Naive thymus-derived CD4-positive, alpha-beta T cell (primary cell): ENCODE data around the gene BRMS1. TPM values are rescaled to one million over a fixed set of nuclear protein-coding genes. Genes with fewer than 3 reads are reported as not detected.

Source experiments
- ATAC-seq: fragments of 150-1000 bp; cut with Tn5 transposase; 2 replicates; pipeline ENCODE4 v1.10.0; 2021; ENCODE audit warnings: mild to moderate bottlenecking, moderate library complexity
- CTCF ChIA-PET: fragments of 350-600 bp; sonication (Branson Sonifier 250); formaldehyde crosslinking; loops from one replicate; lab custom pipeline; 2021; ENCODE audit warnings: antibody characterized with exemption; lab: Charles Lee
- POLR2A ChIA-PET: fragments of 350-600 bp; sonication (Branson Sonifier 250); formaldehyde crosslinking; loops from one replicate; lab custom pipeline; 2021; ENCODE audit warnings: antibody characterized with exemption, inconsistent platforms; lab: Charles Lee
- DNase-seq, 9 donors: peaks; one replicate each; pipeline versions ENCODE4 v3.0.0 to v3.0.0-alpha.2; 2020 to 2022; ENCODE audit warnings: mixed read lengths in 1 of 9
- H3K27ac ChIP-seq: one replicate; pipeline ENCODE4 v1.7.0; 2013; ENCODE audit warnings: mild to moderate bottlenecking, low read depth, low read length, moderate library complexity
- H3K27me3 ChIP-seq, 2 donors: one replicate each; pipeline ENCODE4 v1.7.0; 2013; ENCODE audit warnings: low read length in 2 of 2, mild to moderate bottlenecking in 2 of 2, moderate library complexity in 2 of 2; ENCODE audit not compliant: control insufficient read depth in 2 of 2, insufficient read depth in 2 of 2
- H3K36me3 ChIP-seq, 3 experiments: 1 replicate in 2 of 3; 2 replicates in 1 of 3; pipeline ENCODE4 v1.7.0; 2013; ENCODE audit warnings: low read length in 3 of 3, mild to moderate bottlenecking in 3 of 3, moderate library complexity in 1 of 3; ENCODE audit not compliant: insufficient read depth in 3 of 3, control insufficient read depth in 2 of 3
- H3K4me1 ChIP-seq, 2 donors: one replicate each; pipeline ENCODE4 v1.7.0; 2013; ENCODE audit warnings: low read length in 2 of 2, mild to moderate bottlenecking in 2 of 2, moderate library complexity in 1 of 2; ENCODE audit not compliant: control insufficient read depth in 2 of 2, insufficient read depth in 2 of 2
- H3K4me3 ChIP-seq: 2 replicates; pipeline ENCODE4 v1.7.0; 2013; ENCODE audit warnings: mild to moderate bottlenecking, low read length
- H3K9me3 ChIP-seq, 3 experiments: 1 replicate in 2 of 3; 2 replicates in 1 of 3; pipeline ENCODE4 v1.7.0; 2013; ENCODE audit warnings: low read length in 3 of 3; ENCODE audit not compliant: control insufficient read depth in 2 of 3
- H3K27ac Mint-ChIP-seq, 9 donors: one replicate each; pipeline ENCODE4 v1.8.0; 2020 to 2022; ENCODE audit warnings: mixed read lengths in 9 of 9, mild to moderate bottlenecking in 8 of 9, moderate library complexity in 5 of 9, inconsistent platforms in 2 of 9
- H3K27me3 Mint-ChIP-seq, 5 donors: one replicate each; pipeline ENCODE4 v1.8.0; 2021 to 2022; ENCODE audit warnings: mixed read lengths in 5 of 5, mild to moderate bottlenecking in 1 of 5
- H3K36me3 Mint-ChIP-seq, 5 donors: one replicate each; pipeline ENCODE4 v1.8.0; 2020 to 2022; ENCODE audit warnings: mixed read lengths in 5 of 5, mild to moderate bottlenecking in 3 of 5, inconsistent platforms in 1 of 5
- H3K4me1 Mint-ChIP-seq, 7 donors: one replicate each; pipeline ENCODE4 v1.8.0; 2020 to 2022; ENCODE audit warnings: mixed read lengths in 7 of 7, mild to moderate bottlenecking in 3 of 7, inconsistent platforms in 1 of 7
- H3K4me3 Mint-ChIP-seq, 10 donors: one replicate each; pipeline ENCODE4 v1.8.0; 2020 to 2022; ENCODE audit warnings: mild to moderate bottlenecking in 10 of 10, mixed read lengths in 10 of 10, moderate library complexity in 6 of 10, inconsistent platforms in 2 of 10
- H3K9me3 Mint-ChIP-seq, 11 donors: one replicate each; pipeline ENCODE4 v1.8.0; 2020 to 2022; ENCODE audit warnings: mixed read lengths in 11 of 11, mild to moderate bottlenecking in 4 of 11, inconsistent platforms in 1 of 11, moderate library complexity in 1 of 11
- intact Hi-C, 2 donors: fragments of 100-400 bp; cut with micrococcal nuclease; formaldehyde crosslinking; loops; one replicate each; pipeline ENCODE4 v1.15.1; 2023
- polyA plus RNA-seq, 2 donors: library from polyadenylated mRNA; unstranded; fragments of 300-500 nt; fragmentation: Illumina TruSeq; gene quantifications; one replicate each; pipeline ENCODE4 v1.2.3, GENCODE V29; 2021
- total RNA-seq, 6 experiments: library from RNA in 5 of 6; stranded (reverse) in 5 of 6; gene quantifications; 1 replicate in 5 of 6; 2 replicates in 1 of 6; pipeline ENCODE4 v1.2.3 and lab custom pipeline; 2021 to 2026

BRMS1 gene
- total and polyA plus RNA-seq, 7 experiments from 2014 or later = 35.9 to 73.5 (median 49.4) TPM

- Mint-ChIP-seq H3K27ac (peak overlapping the region; percentile 66 to 100 (median 98)), H3K9me3 (peaks cover 0 to 2% (median 0%) of the 10 kb centered on the region in 11 donors), H3K36me3 (peaks cover 0 to 7% (median 0%) of the 10 kb centered on the region in 5 donors), H3K4me1 (peaks cover 31 to 61% (median 49%) of the 10 kb centered on the region in 7 donors), H3K4me3 (peak overlapping the region in 9 of 10 donors; percentile 63 to 97 (median 92)), H3K27me3 (peaks cover 0 to 9% (median 0%) of the 10 kb centered on the region in 5 donors)
- Histone ChIP-seq H3K27ac (peak overlapping the region; percentile 99), H3K27me3 (no peaks in the 10 kb centered on the region), H3K4me1 (peaks cover 33 to 59% of the 10 kb centered on the region in 2 donors), H3K4me3 (no peak overlapping the region), H3K9me3 (no peaks in the 10 kb centered on the region), H3K36me3 (no peaks in the 10 kb centered on the region)
- no peak for ATAC-seq
- ChIA-PET POLR2A (interaction anchor here (0.7 to 3.9 kb wide), 6 partner anchors 11 to 312 kb away, joined by 3 to 89 read pairs (median 4); partner anchors contain the start of genes B4GAT1, BANF1 and EIF1AD), CTCF (no interaction called here)
- DNase-seq = no peak
- intact Hi-C loops = loop anchor here in 1 of 2 donors (5.0 kb wide), 1 partner anchor 1192 kb away; the partner anchor contains the start of genes CDK2AP2 and PITPNM1
These were observed 30.1 kb downstream of the BRMS1 start for GRCh38 chr11:66314561-66315497.

DNA sequence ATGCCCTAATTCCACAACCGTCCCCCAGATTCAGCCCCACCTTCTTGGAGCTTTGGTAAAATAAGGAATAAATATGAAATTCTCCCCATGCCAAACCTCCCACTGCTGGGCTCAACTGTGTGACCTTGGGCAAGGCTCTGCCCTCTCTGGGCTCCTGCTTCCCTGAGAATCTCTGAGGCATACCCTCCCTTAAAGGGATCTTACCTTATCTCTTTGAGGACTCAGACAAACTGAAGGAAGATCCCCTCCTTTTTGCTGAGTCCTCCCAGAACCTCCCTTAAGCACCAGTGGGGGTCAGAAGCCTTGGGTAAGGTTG is 30.8 kb downstream of the BRMS1 start:
- Histone ChIP-seq H3K27me3 (no peaks in the 10 kb centered on the region), H3K4me3 (no peak overlapping the region), H3K9me3 (no peaks in the 10 kb centered on the region), H3K27ac (peak overlapping the region; percentile 99), H3K4me1 (peaks cover 31 to 54% of the 10 kb centered on the region in 2 donors), H3K36me3 (no peaks in the 10 kb centered on the region)
- ChIA-PET POLR2A (interaction anchor here (3.8 to 3.9 kb wide), 2 partner anchors 11 to 21 kb away, joined by 28 to 89 read pairs; partner anchors contain the start of gene RIN1), CTCF (no interaction called here)
- Mint-ChIP-seq H3K27ac (peak overlapping the region; percentile 66 to 100 (median 98)), H3K27me3 (peaks cover 0 to 6% (median 0%) of the 10 kb centered on the region in 5 donors), H3K36me3 (peaks cover 0 to 5% (median 0%) of the 10 kb centered on the region in 5 donors), H3K4me1 (peaks cover 30 to 54% (median 44%) of the 10 kb centered on the region in 7 donors), H3K4me3 (peak overlapping the region; percentile 63 to 97 (median 92)), H3K9me3 (peaks cover 0 to 2% (median 0%) of the 10 kb centered on the region in 11 donors)
- no peak for DNase-seq
- intact Hi-C loops = no loop called here
- no peak for ATAC-seq

DNA sequence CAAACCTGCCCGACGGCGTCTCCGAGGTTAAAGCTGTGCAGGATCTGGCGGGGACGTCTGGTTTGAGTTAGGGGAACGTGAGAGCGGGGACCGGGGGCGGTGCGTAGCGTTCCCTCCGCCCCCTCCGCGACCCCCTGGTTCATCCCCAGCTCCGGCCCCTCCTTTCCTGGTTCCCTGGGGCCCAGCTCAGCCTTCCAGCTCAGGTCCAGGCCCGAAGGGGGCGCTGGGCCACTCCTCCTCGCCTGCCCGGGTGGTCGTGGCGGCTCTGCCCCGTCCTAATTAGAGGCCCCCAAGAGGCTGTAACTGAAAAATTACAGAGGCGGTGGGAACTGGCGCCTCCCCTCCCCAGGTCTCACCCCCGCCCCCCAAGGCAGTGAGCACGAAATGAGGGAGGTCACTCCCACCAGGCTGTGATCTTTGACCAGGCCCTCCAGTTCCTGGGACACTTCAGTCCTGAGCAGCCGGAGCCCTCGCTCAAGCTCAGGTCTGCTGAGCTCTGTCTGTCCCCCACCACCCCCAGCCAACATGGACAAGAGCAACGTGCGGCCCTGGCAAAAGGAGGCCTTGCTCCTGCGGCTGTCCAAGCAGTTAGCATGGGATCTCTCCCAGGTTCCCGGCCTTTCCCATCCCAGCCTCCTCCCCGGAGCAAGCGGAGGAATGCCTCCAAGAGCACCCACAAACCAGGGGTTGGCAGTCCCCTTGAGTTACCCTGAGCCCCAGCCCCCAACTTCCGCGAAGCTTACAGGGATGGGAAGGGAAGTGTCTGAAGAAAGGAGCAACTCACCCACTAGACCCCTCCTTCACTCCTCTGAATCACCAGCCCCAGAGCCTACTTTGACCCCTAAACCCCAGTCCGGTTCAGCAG is 31.4 kb downstream of the BRMS1 start:
- peaks cover 0 to under 1% (median 0%) of the 10 kb centered on the region in 5 donors for H3K36me3 Mint-ChIP-seq
- H3K9me3 ChIP-seq = no peaks in the 10 kb centered on the region
- peak overlapping the region; percentile 75 for H3K4me3 ChIP-seq
- peak overlapping the region; percentile 93 to 100 (median 98) for H3K27ac Mint-ChIP-seq
- no peaks in the 10 kb centered on the region for H3K36me3 ChIP-seq
- peak overlapping the region; percentile 99 for H3K27ac ChIP-seq
- peaks cover 25 to 48% of the 10 kb centered on the region in 2 donors for H3K4me1 ChIP-seq
- ChIA-PET CTCF (interaction anchor here (1.0 to 4.6 kb wide), 9 partner anchors 9 to 76 kb away, joined by 3 to 58 read pairs (median 31); partner anchors contain the start of genes BRMS1 and SLC29A2), POLR2A (interaction anchor here (1.0 to 4.0 kb wide), 17 partner anchors 8 to 890 kb away, joined by 3 to 89 read pairs (median 11); partner anchors contain the start of genes B4GAT1, BRMS1, RBM14 and RBM4B)
- peaks cover 0 to 1% (median 0%) of the 10 kb centered on the region in 11 donors for H3K9me3 Mint-ChIP-seq
- intact Hi-C loops = no loop called here
- peak overlapping the region; percentile 63 to 97 (median 94) for H3K4me3 Mint-ChIP-seq
- ATAC-seq (no peak), DNase-seq (no peak)
- H3K4me1 Mint-ChIP-seq = peaks cover 24 to 48% (median 38%) of the 10 kb centered on the region in 7 donors
- peaks cover 0 to under 1% (median 0%) of the 10 kb centered on the region in 5 donors for H3K27me3 Mint-ChIP-seq
- no peaks in the 10 kb centered on the region for H3K27me3 ChIP-seq

DNA sequence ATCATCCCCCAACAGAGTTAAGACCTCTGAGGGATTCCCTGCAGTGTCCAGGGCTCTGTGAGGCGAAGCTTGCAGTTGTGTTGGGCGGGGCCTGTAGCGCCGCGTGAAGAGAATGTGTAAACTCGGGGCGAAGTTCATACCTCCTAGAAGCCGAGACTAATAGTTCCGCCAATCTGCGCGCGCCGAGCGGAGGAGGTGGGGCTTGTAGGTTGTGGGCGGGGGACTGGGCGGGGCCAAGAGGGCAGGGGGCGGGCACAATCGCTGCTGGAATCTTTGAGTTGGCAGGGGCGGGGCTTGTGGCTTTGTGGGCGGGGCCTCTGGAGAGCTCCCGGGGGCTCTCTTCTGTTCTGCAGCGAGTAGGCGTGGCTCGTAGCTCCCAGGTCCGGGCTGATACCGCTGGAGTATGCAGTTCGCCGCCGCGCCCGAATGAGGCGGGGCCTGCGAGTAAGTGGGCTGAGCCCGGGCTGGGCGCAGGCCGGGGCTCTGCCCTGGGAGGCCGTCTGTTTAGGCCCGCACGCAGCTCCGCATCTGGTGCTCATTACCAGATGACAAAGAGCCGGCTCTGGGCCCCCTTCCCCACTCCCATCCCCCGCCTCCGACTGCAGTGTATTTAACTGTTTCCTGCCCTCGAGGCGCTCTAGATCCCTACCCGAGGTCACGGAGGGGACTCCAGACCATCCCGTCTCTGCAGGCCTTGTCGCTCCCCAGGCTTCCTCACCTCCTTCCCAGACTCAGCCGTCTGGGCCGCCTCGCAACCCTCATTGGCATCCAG is 32.2 kb downstream of the BRMS1 start:
- Histone ChIP-seq H3K36me3 (no peaks in the 10 kb centered on the region), H3K9me3 (no peaks in the 10 kb centered on the region), H3K27me3 (no peaks in the 10 kb centered on the region), H3K27ac (peak overlapping the region; percentile 99), H3K4me3 (peak overlapping the region; percentile 92), H3K4me1 (peaks cover 17 to 40% of the 10 kb centered on the region in 2 donors)
- Mint-ChIP-seq H3K27ac (peak overlapping the region; percentile 93 to 100 (median 98)), H3K27me3 (no peaks in the 10 kb centered on the region), H3K36me3 (no peaks in the 10 kb centered on the region), H3K9me3 (peaks cover 0 to 1% (median 0%) of the 10 kb centered on the region in 11 donors), H3K4me3 (peak overlapping the region; percentile 63 to 97 (median 94)), H3K4me1 (peaks cover 17 to 40% (median 31%) of the 10 kb centered on the region in 7 donors)
- intact Hi-C loops = loop anchor here (1.0 kb wide), 14 partner anchors 16 to 453 kb away; partner anchors contain the start of genes BRMS1 (in 2 of the 2), PELI3 (in 2 of the 2), RAB1B (in 2 of the 2) and SLC29A2 (in 2 of the 2)
- ATAC-seq = peak; percentile 80
- CTCF ChIA-PET = interaction anchor here (1.0 to 4.6 kb wide), 16 partner anchors 9 to 268 kb away, joined by 3 to 58 read pairs (median 12); partner anchors contain the start of genes BRMS1, MRPL11, RIN1 and SLC29A2
- peak; percentile 97 to 100 (median 98) for DNase-seq
- POLR2A ChIA-PET = interaction anchor here (0.6 to 4.0 kb wide), 26 partner anchors 9 to 1568 kb away, joined by 3 to 89 read pairs (median 4); partner anchors contain the start of genes B4GAT1, BRMS1, MRPL11 and RAB1B

DNA sequence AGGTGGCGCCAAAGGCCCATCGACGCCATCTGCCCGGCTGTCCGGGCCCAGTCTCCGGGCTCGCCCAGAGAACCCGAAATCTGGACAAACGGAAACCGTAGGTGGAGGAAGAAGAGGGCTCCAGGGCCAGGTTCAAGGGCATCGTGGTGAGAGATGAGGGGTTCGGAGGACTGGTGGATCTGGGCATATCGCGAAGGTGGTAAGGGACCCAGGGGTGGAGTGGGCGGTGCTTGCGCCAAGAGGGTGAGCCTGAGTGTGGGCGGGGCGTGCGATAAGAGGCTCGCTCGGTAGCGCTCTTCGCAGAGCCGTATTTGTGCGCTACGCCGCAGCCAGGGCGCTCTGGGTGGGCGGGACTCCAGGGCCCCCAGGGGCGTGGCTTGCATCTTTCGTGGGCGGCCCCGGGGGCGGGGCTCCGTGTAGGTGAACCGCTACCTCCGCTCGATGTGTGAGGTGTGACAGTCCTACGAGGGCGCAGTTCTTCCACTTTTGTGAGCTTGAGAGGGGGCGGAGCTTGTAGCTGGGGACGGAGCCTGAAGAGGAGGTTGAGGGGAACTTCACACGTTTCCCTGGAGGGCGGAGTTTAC is 32.8 kb downstream of the BRMS1 start:
- CTCF ChIA-PET = interaction anchor here (0.7 to 4.6 kb wide), 25 partner anchors 8 to 267 kb away, joined by 3 to 58 read pairs (median 6); partner anchors contain the start of genes BRMS1, MRPL11, PELI3 and RIN1
- no peaks in the 10 kb centered on the region for H3K36me3 Mint-ChIP-seq

More for the DNA sequence above, 32.8 kb downstream of the BRMS1 start:
- peak overlapping the region; percentile 92 for H3K4me3 ChIP-seq
- H3K9me3 Mint-ChIP-seq = peaks cover 0 to 1% (median 0%) of the 10 kb centered on the region in 11 donors
- peak overlapping the region; percentile 79 for H3K27ac ChIP-seq
- H3K4me1 Mint-ChIP-seq = peaks cover 17 to 34% (median 25%) of the 10 kb centered on the region in 7 donors
- intact Hi-C loops = loop anchor here (1.0 kb wide), 14 partner anchors 16 to 453 kb away; partner anchors contain the start of genes BRMS1 (in 2 of the 2), PELI3 (in 2 of the 2), RAB1B (in 2 of the 2) and SLC29A2 (in 2 of the 2)
- H3K4me1 ChIP-seq = peaks cover 11 to 34% of the 10 kb centered on the region in 2 donors
- DNase-seq = peak; percentile 93 to 100 (median 100)
- H3K27ac Mint-ChIP-seq = peak overlapping the region; percentile 93 to 100 (median 98)
- H3K4me3 Mint-ChIP-seq = peak overlapping the region; percentile 63 to 97 (median 94)
- peaks cover 0 to 2% (median 0%) of the 10 kb centered on the region in 5 donors for H3K27me3 Mint-ChIP-seq
- POLR2A ChIA-PET = interaction anchor here (0.6 to 4.0 kb wide), 26 partner anchors 10 to 1568 kb away, joined by 3 to 89 read pairs (median 4); partner anchors contain the start of genes B4GAT1, BRMS1, MRPL11 and RAB1B
- H3K27me3 ChIP-seq = no peaks in the 10 kb centered on the region
- no peaks in the 10 kb centered on the region for H3K9me3 ChIP-seq
- H3K36me3 ChIP-seq = no peaks in the 10 kb centered on the region
- peak; percentile 84 for ATAC-seq
